Fibroblast of mammary gland (primary cell): ENCODE measurements around the gene PTPRF.

ENCODE experiments used
- DNase-seq: peaks from one replicate; pipeline ENCODE4 v3.0.0-alpha.2; 2010; ENCODE audit warnings: low read depth
- H3K4me3 ChIP-seq: 2 replicates; pipeline ENCODE4 v1.5.1; 2011; ENCODE audit warnings: low read depth, mild to moderate bottlenecking, low read length, moderate library complexity; ENCODE audit not compliant: control insufficient read depth
- TF ChIP-seq, protein P1 (sequence below): conservative IDR thresholded peaks from 2 replicates; pipeline ENCODE4 v1.5.1; 2011; ENCODE audit warnings: low read depth, low read length, inconsistent platforms; ENCODE audit not compliant: control insufficient read depth, insufficient read depth

Gene PTPRF

DNA sequence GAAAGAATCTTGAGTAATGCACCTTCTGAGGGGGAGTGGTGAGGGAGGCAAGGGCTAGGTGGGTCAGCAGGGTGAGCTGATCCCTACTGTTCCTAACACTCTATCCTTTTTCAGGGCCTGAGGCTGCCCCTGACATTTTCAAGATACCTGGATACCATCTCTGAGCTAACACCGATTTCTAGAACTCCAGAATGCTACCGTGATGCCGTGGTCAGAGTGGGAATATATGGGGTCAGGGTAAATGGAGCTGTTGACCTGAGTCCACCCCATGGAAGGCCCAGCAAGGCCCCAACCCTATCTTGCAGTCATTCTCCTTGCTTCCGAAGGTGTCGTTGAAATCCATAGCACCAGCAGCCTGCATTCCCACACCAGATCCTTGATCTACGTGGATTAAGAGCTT is 18.0 kb upstream of the PTPRF start:
- TF ChIP-seq, protein P1, sequence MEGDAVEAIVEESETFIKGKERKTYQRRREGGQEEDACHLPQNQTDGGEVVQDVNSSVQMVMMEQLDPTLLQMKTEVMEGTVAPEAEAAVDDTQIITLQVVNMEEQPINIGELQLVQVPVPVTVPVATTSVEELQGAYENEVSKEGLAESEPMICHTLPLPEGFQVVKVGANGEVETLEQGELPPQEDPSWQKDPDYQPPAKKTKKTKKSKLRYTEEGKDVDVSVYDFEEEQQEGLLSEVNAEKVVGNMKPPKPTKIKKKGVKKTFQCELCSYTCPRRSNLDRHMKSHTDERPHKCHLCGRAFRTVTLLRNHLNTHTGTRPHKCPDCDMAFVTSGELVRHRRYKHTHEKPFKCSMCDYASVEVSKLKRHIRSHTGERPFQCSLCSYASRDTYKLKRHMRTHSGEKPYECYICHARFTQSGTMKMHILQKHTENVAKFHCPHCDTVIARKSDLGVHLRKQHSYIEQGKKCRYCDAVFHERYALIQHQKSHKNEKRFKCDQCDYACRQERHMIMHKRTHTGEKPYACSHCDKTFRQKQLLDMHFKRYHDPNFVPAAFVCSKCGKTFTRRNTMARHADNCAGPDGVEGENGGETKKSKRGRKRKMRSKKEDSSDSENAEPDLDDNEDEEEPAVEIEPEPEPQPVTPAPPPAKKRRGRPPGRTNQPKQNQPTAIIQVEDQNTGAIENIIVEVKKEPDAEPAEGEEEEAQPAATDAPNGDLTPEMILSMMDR, result no peak
- DNase-seq, result no peak
- H3K4me3 ChIP-seq, result no peak overlapping the region

DNA sequence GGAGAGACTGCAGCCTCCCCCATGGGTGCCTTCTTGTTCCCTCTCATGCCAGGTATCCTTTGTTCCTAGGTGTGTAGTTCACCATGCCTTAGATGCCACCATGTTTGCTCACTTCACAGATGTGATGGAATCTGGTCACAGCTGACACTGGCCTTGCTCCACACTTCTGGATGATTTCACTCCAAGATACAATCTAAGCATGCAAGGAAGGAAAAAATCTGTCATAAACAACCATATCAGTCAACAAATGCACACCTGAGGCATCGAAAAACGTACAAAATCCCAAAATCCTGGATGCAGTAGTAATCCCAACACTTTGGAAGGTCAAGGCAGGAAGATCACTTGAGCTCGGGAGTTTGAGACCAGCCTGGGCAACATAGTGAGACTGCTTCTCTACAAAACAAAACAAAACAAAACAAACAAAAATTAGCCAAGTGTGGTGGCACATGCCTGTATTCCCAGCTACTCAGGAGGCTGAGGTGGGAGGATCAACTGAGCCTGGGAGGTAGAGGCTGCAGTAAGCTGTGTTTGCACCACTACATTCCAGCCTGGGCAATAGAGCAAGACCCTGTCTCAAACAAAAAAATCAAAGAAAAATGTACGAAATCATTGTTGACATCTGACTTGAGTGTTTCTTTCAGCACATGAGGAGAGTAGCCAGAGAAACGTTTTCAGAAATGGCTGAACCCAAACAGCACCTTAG is 17.1 kb upstream of the PTPRF start:
- DNase-seq, result no peak
- no peak overlapping the region for H3K4me3 ChIP-seq
- TF ChIP-seq, protein P1, result no peak

DNA sequence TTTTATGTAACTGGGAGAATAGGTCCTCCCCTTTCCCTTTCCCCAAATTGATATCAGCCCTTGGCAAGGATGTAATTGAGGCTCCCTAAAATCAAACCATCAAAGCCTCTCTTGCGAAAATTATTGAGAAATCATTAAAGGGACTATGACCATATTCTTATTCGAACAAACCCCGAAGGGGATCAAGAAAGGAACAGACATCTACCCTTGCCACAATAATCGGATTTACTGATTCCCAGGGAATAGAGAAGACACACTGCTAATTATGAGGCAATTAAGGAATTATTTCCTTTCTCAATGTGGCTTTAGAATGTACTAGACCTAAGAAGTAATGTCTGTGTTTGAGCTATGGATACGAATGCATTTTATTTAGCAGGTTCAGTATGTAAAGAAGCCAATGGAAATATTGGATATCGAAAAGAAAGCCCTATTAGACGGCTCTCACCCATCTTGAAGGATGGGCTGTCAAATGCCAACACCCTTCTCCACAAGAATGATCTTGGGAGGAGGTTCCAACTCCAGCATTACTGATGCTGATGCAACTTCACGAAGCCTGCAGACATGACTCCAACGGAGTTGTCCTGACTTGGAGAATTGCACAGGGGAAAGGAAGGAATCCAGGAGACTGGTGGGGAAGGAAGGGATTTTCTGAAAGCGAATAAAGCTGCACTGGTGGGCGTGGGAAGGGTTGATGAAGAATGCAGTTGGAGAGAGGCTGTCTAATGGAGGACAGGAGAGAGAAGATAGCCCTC is 11.6 kb upstream of the PTPRF start:
- H3K4me3 ChIP-seq, result no peak overlapping the region
- TF ChIP-seq, protein P1, result no peak
- no peak for DNase-seq

DNA sequence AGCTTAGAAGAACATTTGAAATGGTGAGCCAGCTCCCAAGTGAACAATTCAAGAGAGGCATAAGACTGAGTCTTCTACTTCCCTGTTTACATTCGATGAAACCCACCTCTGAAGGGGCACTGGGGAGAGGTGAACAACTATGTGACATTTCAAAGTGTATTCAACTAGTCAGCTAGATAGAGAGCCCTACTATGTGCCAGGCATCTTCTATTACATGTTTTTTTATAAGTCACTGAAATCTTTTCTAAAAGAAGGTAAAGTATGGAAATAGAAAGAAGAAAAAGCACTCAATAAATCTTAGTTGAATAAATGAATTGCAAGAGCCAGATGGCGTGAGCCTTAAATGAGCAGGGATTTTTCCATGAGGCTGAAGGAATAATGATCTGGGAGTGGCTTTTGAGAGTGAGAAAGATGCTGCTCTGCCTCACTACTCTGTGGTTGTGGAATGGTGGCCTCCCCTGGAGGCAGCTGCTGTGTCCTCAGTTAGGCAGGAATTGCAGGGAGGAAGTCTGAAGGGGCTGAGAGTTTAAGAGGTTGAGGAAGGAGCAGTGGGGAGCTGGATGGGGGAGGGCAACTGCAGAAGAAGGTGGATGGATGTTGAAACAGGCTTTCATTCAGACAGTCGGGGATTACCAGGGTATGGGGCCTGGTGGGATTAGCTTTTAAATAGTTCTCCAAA is 10.4 kb upstream of the PTPRF start:
- TF ChIP-seq, protein P1, result no peak
- no peak for DNase-seq
- H3K4me3 ChIP-seq, result no peak overlapping the region

DNA sequence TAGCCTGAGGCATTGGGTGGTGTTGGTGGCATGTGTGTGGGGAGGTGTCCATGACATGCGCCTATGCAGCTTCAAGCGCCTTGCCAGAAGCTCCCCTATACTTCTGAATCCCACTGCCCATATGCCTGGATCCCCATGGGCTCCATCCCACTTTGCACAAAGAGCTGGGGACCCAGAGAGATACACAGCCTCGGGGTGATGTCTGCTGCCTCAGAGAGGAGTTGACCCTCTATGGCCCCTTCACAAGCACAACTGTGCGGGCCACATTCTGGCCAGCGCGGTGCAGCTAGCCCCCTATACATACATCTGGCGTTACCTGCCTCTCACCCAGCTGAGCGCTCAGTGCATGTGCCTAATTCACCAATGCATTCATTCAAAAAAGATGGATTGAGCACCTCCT is 9.6 kb upstream of the PTPRF start:
- no peak for DNase-seq
- no peak overlapping the region for H3K4me3 ChIP-seq
- TF ChIP-seq, protein P1, result no peak

- no peak for DNase-seq
- TF ChIP-seq, protein P1, result no peak
- no peak overlapping the region for H3K4me3 ChIP-seq
These were observed 8.9 kb upstream of the PTPRF start for GRCh38 chr1:43521756-43522155.
